Measurements from ENCODE around the gene TOMM70. TPM values are rescaled to one million over a fixed set of nuclear protein-coding genes. Genes with fewer than 3 reads are reported as not detected.

TOMM70 gene
- total and polyA plus RNA-seq, 2 donors (not counting 3 experiments of a cell fraction or from before 2014, with no cell fraction given): 7.6 to 32.3 TPM

DNA sequence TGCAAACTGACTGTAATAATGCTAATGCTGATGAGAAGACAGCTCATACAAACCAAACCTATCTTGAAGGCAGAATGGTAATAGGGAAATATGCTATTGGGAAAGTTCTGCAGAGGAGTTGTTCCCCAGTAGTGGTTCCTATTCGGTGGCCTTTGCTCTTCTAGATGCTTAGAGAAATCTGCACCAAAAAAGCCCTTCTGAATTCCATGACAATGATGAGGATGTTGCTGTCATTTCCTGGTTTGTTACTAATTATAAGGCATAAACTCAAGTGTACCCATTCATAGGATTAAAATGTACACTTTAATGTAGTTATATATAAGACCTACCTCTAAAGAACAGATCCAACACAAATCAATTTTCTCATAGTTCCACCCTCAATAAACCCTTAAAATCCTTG lies 30.1 kb downstream of the TOMM70 start:
- H3K79me2 ChIP-seq (ENCODE audit: control insufficient read depth, insufficient read depth, low read length): no peaks in the 10 kb centered on the region
- POLR2A ChIA-PET: no interaction called here
- intact Hi-C loops (cut with micrococcal nuclease) (no loop called here), dilution Hi-C loops (cut with MboI; ENCODE audit: extremely low pct_ligation_motif_present, low sequenced_read_pairs) (no loop called here)
- no peaks in the 10 kb centered on the region for H3K9me1 ChIP-seq (replicated peaks; ENCODE audit: control insufficient read depth, extremely low read depth, insufficient read depth, low read length)
- no peak overlapping the region for H3K4me3 ChIP-seq (replicated peaks in 1 of 3; ENCODE audit: insufficient read depth in 1 of 3, low read depth in 1 of 3, low read length in 3 of 3)
- no peak overlapping the region for H3K27ac ChIP-seq (ENCODE audit: insufficient read depth, low read depth, low read length)
- CTCF ChIA-PET: no interaction called here
- no TSS peak for BruUV-seq (replicated peaks)
- no peak overlapping the region for H3K4me2 ChIP-seq (ENCODE audit: insufficient read depth, low read length)
- no peaks in the 10 kb centered on the region for H4K20me1 ChIP-seq (replicated peaks; ENCODE audit: control insufficient read depth, extremely low read depth, insufficient read depth, low read length)
- FAIRE-seq (no peak), DNase-seq (ENCODE audit: low read depth, low spot score) (no peak)
- no peaks in the 10 kb centered on the region for H3K4me1 ChIP-seq (ENCODE audit: control insufficient read depth, extremely low read depth, insufficient read depth, low read length)
- no peaks in the 10 kb centered on the region for H3K27me3 ChIP-seq (ENCODE audit: control insufficient read depth in 2 of 2, insufficient read depth in 2 of 2, low read length in 2 of 2)
- no peaks in the 10 kb centered on the region for H3K9me3 ChIP-seq (replicated peaks; ENCODE audit: control insufficient read depth, insufficient read depth, low read length)
- H3K36me3 ChIP-seq (ENCODE audit: control insufficient read depth in 2 of 2, extremely low read depth in 1 of 2, insufficient read depth in 2 of 2, low read length in 2 of 2): peaks cover 8 to 20% of the 10 kb centered on the region in 2 experiments
- TF ChIP-seq FOS (IDR thresholded peaks at IDR 0.05; ENCODE audit: borderline replicate concordance, insufficient read depth, low read length): no peak
- no peak for TF ChIP-seq JUN (IDR thresholded peaks at IDR 0.05; ENCODE audit: borderline replicate concordance, insufficient read depth, insufficient read length, low read depth)
- TF ChIP-seq EZH2 (IDR thresholded peaks at IDR 0.05; ENCODE audit: borderline replicate concordance, low read depth, low read length, severe bottlenecking): no peak
- TF ChIP-seq, protein P1, sequence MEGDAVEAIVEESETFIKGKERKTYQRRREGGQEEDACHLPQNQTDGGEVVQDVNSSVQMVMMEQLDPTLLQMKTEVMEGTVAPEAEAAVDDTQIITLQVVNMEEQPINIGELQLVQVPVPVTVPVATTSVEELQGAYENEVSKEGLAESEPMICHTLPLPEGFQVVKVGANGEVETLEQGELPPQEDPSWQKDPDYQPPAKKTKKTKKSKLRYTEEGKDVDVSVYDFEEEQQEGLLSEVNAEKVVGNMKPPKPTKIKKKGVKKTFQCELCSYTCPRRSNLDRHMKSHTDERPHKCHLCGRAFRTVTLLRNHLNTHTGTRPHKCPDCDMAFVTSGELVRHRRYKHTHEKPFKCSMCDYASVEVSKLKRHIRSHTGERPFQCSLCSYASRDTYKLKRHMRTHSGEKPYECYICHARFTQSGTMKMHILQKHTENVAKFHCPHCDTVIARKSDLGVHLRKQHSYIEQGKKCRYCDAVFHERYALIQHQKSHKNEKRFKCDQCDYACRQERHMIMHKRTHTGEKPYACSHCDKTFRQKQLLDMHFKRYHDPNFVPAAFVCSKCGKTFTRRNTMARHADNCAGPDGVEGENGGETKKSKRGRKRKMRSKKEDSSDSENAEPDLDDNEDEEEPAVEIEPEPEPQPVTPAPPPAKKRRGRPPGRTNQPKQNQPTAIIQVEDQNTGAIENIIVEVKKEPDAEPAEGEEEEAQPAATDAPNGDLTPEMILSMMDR (IDR thresholded peaks at IDR 0.05; ENCODE audit: extremely low read depth in 1 of 2, insufficient read depth in 1 of 2, low read depth in 1 of 2, low read length in 2 of 2): no peak
- no peak for TF ChIP-seq MAX (IDR thresholded peaks at IDR 0.05; ENCODE audit: insufficient read depth, insufficient read length)
- TF ChIP-seq MYC (IDR thresholded peaks at IDR 0.05; ENCODE audit: low read depth, low read length): no peak
- no peak for TF ChIP-seq GATA2 (IDR thresholded peaks at IDR 0.05; ENCODE audit: insufficient read depth, insufficient read length, low read depth, low read length)
- TF ChIP-seq POLR2AphosphoS5 (IDR thresholded peaks at IDR 0.05; ENCODE audit: insufficient read depth, low read depth, low read length): no peak
- no peak for TF ChIP-seq POLR2A (IDR thresholded peaks at IDR 0.05; ENCODE audit: low read depth, low read length)
- no peak overlapping the region for H2AFZ ChIP-seq (ENCODE audit: low read depth, low read length)
- H3K9ac ChIP-seq (replicated peaks; ENCODE audit: extremely low read depth, insufficient read depth, low read length): no peak overlapping the region

All from endothelial cell of umbilical vein (primary cell).